Vagina (tissue), 2 donors: Measurements from ENCODE around the gene SLIT2. TPM values are rescaled to one million over a fixed set of nuclear protein-coding genes. Genes with fewer than 3 reads are reported as not detected.

Experiments used
- DNase-seq, 2 donors: peaks; one replicate each; pipeline ENCODE4 v3.0.0-alpha.2; 2017; ENCODE audit errors: extremely low spot score in 2 of 2
- H3K27ac ChIP-seq: fragments of 200-600 bp; sonication (generic); one replicate; pipeline ENCODE4 v1.5.1; 2019
- H3K27me3 ChIP-seq: fragments of 200-600 bp; sonication (generic); one replicate; pipeline ENCODE4 v1.5.1; 2019
- H3K36me3 ChIP-seq, 2 donors: fragments of 200-600 bp; sonication (generic); one replicate each; pipeline ENCODE4 v1.5.1; 2017 to 2019
- H3K4me1 ChIP-seq: fragments of 200-600 bp; sonication (generic); one replicate; pipeline ENCODE4 v1.5.1; 2019
- H3K4me3 ChIP-seq, 2 donors: fragments of 200-600 bp; sonication (generic); 1 replicate in 1 of 2; 2 replicates in 1 of 2; pipeline ENCODE4 v1.5.1; 2016 to 2019
- H3K9me3 ChIP-seq: fragments of 200-600 bp; sonication (generic); one replicate; pipeline ENCODE4 v1.5.1; 2019
- CTCF ChIP-seq, 3 experiments: fragments of 450-650 bp in 2 of 3; fragments of 200-600 bp in 1 of 3; sonication (generic) in 1 of 3; IDR thresholded peaks; one replicate each; pipeline ENCODE4 v1.5.1; 2017 to 2019; ENCODE audit warnings: antibody characterized with exemption in 3 of 3, mild to moderate bottlenecking in 2 of 3, moderate library complexity in 2 of 3
- POLR2A ChIP-seq, 2 donors: fragments of 450-650 bp; IDR thresholded peaks; one replicate each; pipeline ENCODE4 v1.6.1; 2017; ENCODE audit warnings: antibody characterized with exemption in 2 of 2, mild to moderate bottlenecking in 2 of 2, moderate library complexity in 2 of 2
- POLR2AphosphoS5 ChIP-seq, 2 donors: sonication (generic); formaldehyde crosslinking; IDR thresholded peaks; one replicate each; pipeline ENCODE4 v1.9.0; 2017; ENCODE audit warnings: antibody characterized with exemption in 2 of 2, mild to moderate bottlenecking in 2 of 2, low read depth in 1 of 2; ENCODE audit not compliant: insufficient read depth in 1 of 2
- intact Hi-C: fragments of 100-400 bp; cut with DNase I; formaldehyde crosslinking; loops from one replicate; pipeline ENCODE4 v1.15.1; 2023
- total RNA-seq: library from RNA; depleted of rRNA; stranded (reverse); fragments of >200 nt; gene quantifications from one replicate; pipeline ENCODE4 v1.2.3, GENCODE V29; 2016

SLIT2 gene
- total RNA-seq, 1 donor from 2014 or later: 29.2 TPM

- intact Hi-C loops: no loop called here
- no peak for DNase-seq
- Histone ChIP-seq H3K4me1 (no peaks in the 10 kb centered on the region), H3K4me3 (no peak overlapping the region), H3K27ac (no peak overlapping the region), H3K9me3 (no peaks in the 10 kb centered on the region), H3K36me3 (no peaks in the 10 kb centered on the region), H3K27me3 (no peaks in the 10 kb centered on the region)
- TF ChIP-seq POLR2AphosphoS5 (IDR thresholded peaks at IDR 0.05; ENCODE audit: insufficient read depth in 1 of 2, low read depth in 1 of 2): no peak
- no peak for TF ChIP-seq CTCF (IDR thresholded peaks at IDR 0.05)
- no peak for TF ChIP-seq POLR2A (IDR thresholded peaks at IDR 0.05)
Measured at GRCh38 chr4:20269320-20269719, 17.6 kb downstream of the SLIT2 start.

GRCh38 chr4:20271950-20272349 is 20.2 kb downstream of the SLIT2 start:
- H3K36me3 ChIP-seq: no peaks in the 10 kb centered on the region
- H3K27ac ChIP-seq: no peak overlapping the region
- H3K9me3 ChIP-seq: no peaks in the 10 kb centered on the region
- H3K27me3 ChIP-seq: no peaks in the 10 kb centered on the region
- H3K4me1 ChIP-seq: no peaks in the 10 kb centered on the region
- intact Hi-C loops: no loop called here
- H3K4me3 ChIP-seq: no peak overlapping the region
- DNase-seq: no peak
- TF ChIP-seq POLR2A (IDR thresholded peaks at IDR 0.05) (no peak), CTCF (IDR thresholded peaks at IDR 0.05) (no peak), POLR2AphosphoS5 (IDR thresholded peaks at IDR 0.05; ENCODE audit: insufficient read depth in 1 of 2, low read depth in 1 of 2) (no peak)

GRCh38 chr4:20272411-20272872 is 20.7 kb downstream of the SLIT2 start:
- no peak for DNase-seq
- Histone ChIP-seq H3K36me3 (no peaks in the 10 kb centered on the region), H3K27ac (no peak overlapping the region), H3K9me3 (no peaks in the 10 kb centered on the region), H3K4me3 (no peak overlapping the region), H3K4me1 (no peaks in the 10 kb centered on the region), H3K27me3 (no peaks in the 10 kb centered on the region)
- intact Hi-C loops: no loop called here
- TF ChIP-seq POLR2AphosphoS5 (IDR thresholded peaks at IDR 0.05; ENCODE audit: insufficient read depth in 1 of 2, low read depth in 1 of 2) (no peak), CTCF (IDR thresholded peaks at IDR 0.05) (no peak), POLR2A (IDR thresholded peaks at IDR 0.05) (no peak)

- H3K4me1 ChIP-seq: no peaks in the 10 kb centered on the region
- intact Hi-C loops: no loop called here
Measured at GRCh38 chr4:20273793-20274192, 22.1 kb downstream of the SLIT2 start.

More at GRCh38 chr4:20273793-20274192, 22.1 kb downstream of the SLIT2 start:
- H3K36me3 ChIP-seq: no peaks in the 10 kb centered on the region
- TF ChIP-seq CTCF (IDR thresholded peaks at IDR 0.05) (no peak), POLR2A (IDR thresholded peaks at IDR 0.05) (no peak), POLR2AphosphoS5 (IDR thresholded peaks at IDR 0.05; ENCODE audit: insufficient read depth in 1 of 2, low read depth in 1 of 2) (no peak)
- no peak overlapping the region for H3K27ac ChIP-seq
- no peak overlapping the region for H3K4me3 ChIP-seq
- no peaks in the 10 kb centered on the region for H3K9me3 ChIP-seq
- H3K27me3 ChIP-seq: no peaks in the 10 kb centered on the region
- DNase-seq: no peak
